ENCODE measurements around the gene FUT2.

GRCh38 chr19:48668761-48669160 is 27.0 kb upstream of the FUT2 start:
- no peak for TF ChIP-seq GATA2 (IDR thresholded peaks at IDR 0.05; ENCODE audit: low read depth, low read length)
- TF ChIP-seq GATA3 (IDR thresholded peaks at IDR 0.05; ENCODE audit: low read depth, low read length): no peak
